Measurements from ENCODE around the gene VWA8.

Gene VWA8

GRCh38 chr13:41682001-41682400 is 278.9 kb downstream of the VWA8 start:
- TF ChIP-seq CTCF (IDR thresholded peaks at IDR 0.05; ENCODE audit: low read depth, low read length, missing control alignments): no peak
- in situ Hi-C loops (cut with HindIII; ENCODE audit: low pct_ligation_motif_present, low sequenced_read_pairs): no loop called here
- no peaks in the 10 kb centered on the region for H3K27me3 ChIP-seq (replicated peaks)
- no peak for DNase-seq
- no peaks in the 10 kb centered on the region for H3K36me3 ChIP-seq (replicated peaks)
- H3K27ac ChIP-seq: no peak overlapping the region
- H3K4me3 ChIP-seq (ENCODE audit: low read depth, low read length): no peak overlapping the region

- no peak for DNase-seq
- Histone ChIP-seq H3K27ac (no peak overlapping the region), H3K36me3 (replicated peaks) (no peaks in the 10 kb centered on the region), H3K27me3 (replicated peaks) (no peaks in the 10 kb centered on the region), H3K4me3 (ENCODE audit: low read depth, low read length) (no peak overlapping the region)
- TF ChIP-seq CTCF (IDR thresholded peaks at IDR 0.05; ENCODE audit: low read depth, low read length, missing control alignments): no peak
- in situ Hi-C loops (cut with HindIII; ENCODE audit: low pct_ligation_motif_present, low sequenced_read_pairs): no loop called here
Observed at GRCh38 chr13:41681587-41681986, 279.3 kb downstream of the VWA8 start.

- in situ Hi-C loops (cut with HindIII; ENCODE audit: low pct_ligation_motif_present, low sequenced_read_pairs): no loop called here
- no peak for DNase-seq
- Histone ChIP-seq H3K27ac (no peak overlapping the region), H3K36me3 (replicated peaks) (no peaks in the 10 kb centered on the region), H3K4me3 (ENCODE audit: low read depth, low read length) (no peak overlapping the region), H3K27me3 (replicated peaks) (no peaks in the 10 kb centered on the region)
- no peak for TF ChIP-seq CTCF (IDR thresholded peaks at IDR 0.05; ENCODE audit: low read depth, low read length, missing control alignments)
Observed at GRCh38 chr13:41680900-41681299, 280.0 kb downstream of the VWA8 start.

GRCh38 chr13:41678848-41679247 is 282.1 kb downstream of the VWA8 start:
- no peak for DNase-seq
- Histone ChIP-seq H3K36me3 (replicated peaks) (no peaks in the 10 kb centered on the region), H3K27ac (no peak overlapping the region), H3K4me3 (ENCODE audit: low read depth, low read length) (no peak overlapping the region), H3K27me3 (replicated peaks) (no peaks in the 10 kb centered on the region)
- in situ Hi-C loops (cut with HindIII; ENCODE audit: low pct_ligation_motif_present, low sequenced_read_pairs): no loop called here
- no peak for TF ChIP-seq CTCF (IDR thresholded peaks at IDR 0.05; ENCODE audit: low read depth, low read length, missing control alignments)

GRCh38 chr13:41678249-41678648 is 282.7 kb downstream of the VWA8 start:
- TF ChIP-seq CTCF (IDR thresholded peaks at IDR 0.05; ENCODE audit: low read depth, low read length, missing control alignments): no peak
- DNase-seq: no peak
- no peak overlapping the region for H3K27ac ChIP-seq
- no peak overlapping the region for H3K4me3 ChIP-seq (ENCODE audit: low read depth, low read length)
- in situ Hi-C loops (cut with HindIII; ENCODE audit: low pct_ligation_motif_present, low sequenced_read_pairs): no loop called here
- H3K36me3 ChIP-seq (replicated peaks): no peaks in the 10 kb centered on the region
- no peaks in the 10 kb centered on the region for H3K27me3 ChIP-seq (replicated peaks)

- Histone ChIP-seq H3K36me3 (replicated peaks) (no peaks in the 10 kb centered on the region), H3K4me3 (ENCODE audit: low read depth, low read length) (no peak overlapping the region), H3K27ac (no peak overlapping the region), H3K27me3 (replicated peaks) (no peaks in the 10 kb centered on the region)
- in situ Hi-C loops (cut with HindIII; ENCODE audit: low pct_ligation_motif_present, low sequenced_read_pairs): no loop called here
- DNase-seq: no peak
- TF ChIP-seq CTCF (IDR thresholded peaks at IDR 0.05; ENCODE audit: low read depth, low read length, missing control alignments): no peak
Observed at GRCh38 chr13:41675306-41675705, 285.6 kb downstream of the VWA8 start.
